ENCODE data around the gene PBX1. TPM values are rescaled to one million over a fixed set of nuclear protein-coding genes. Genes with fewer than 3 reads are reported as not detected.
A peak's percentile ranks its signal among the peaks of the same experiment; 100 is the strongest.

PBX1 gene
- total and polyA plus RNA-seq, 2 of the 4 experiments (the other 2 are of a cell fraction), result 13.9 to 17.9 TPM

- H3K36me3 ChIP-seq (ENCODE audit: control insufficient read depth, insufficient read depth, low read length), result peaks cover 2% of the 10 kb centered on the region; the same call in 1 of the 2 replicates
- no peak overlapping the region for H2BK120ac ChIP-seq (ENCODE audit: low read depth, low read length)
- no CpG with 5 or more reads among the region's 6 CpGs for WGBS, 2 experiments (ENCODE audit: extremely low coverage in 2 of 2, insufficient read length in 1 of 2)
- no peaks in the 10 kb centered on the region for H3K27me3 ChIP-seq (ENCODE audit: control insufficient read depth, insufficient read depth, low read length)
- H3K23ac ChIP-seq (ENCODE audit: low read depth, low read length), result no peak overlapping the region
- DNase-seq, result no peak
- H4K20me1 ChIP-seq (ENCODE audit: insufficient read depth, low read length), result no peaks in the 10 kb centered on the region
- H4K5ac ChIP-seq (ENCODE audit: low read depth, low read length), result no peak overlapping the region
- peaks cover 23% of the 10 kb centered on the region for H3K4me1 ChIP-seq (ENCODE audit: control insufficient read depth, insufficient read depth, low read length)
- no peak overlapping the region for H3K4me2 ChIP-seq (ENCODE audit: low read depth, low read length)
- H3K79me1 ChIP-seq (ENCODE audit: low read depth in 1 of 2, low read length in 2 of 2), result peaks cover 7 to 24% of the 10 kb centered on the region in 2 experiments; a peak in 2 of 4 replicates
- H2BK20ac ChIP-seq (ENCODE audit: low read depth, low read length), result no peak overlapping the region
- no peak overlapping the region for H3K18ac ChIP-seq (ENCODE audit: low read depth, low read length)
- no peak for TF ChIP-seq CTCF (conservative IDR thresholded peaks at IDR 0.05; ENCODE audit: low read depth, low read length)
- TF ChIP-seq MAFK (IDR thresholded peaks at IDR 0.05; ENCODE audit: low read depth, low read length), result peak; percentile 33; the same call in 1 of the 2 replicates
- no peak overlapping the region for H4K91ac ChIP-seq (ENCODE audit: insufficient read depth, low read depth, low read length)
- no peak overlapping the region for H2BK5ac ChIP-seq (ENCODE audit: low read depth, low read length, poor library complexity, severe bottlenecking)
- ATAC-seq (ENCODE audit: low read depth), result no peak
- no peak overlapping the region for H3K27ac ChIP-seq (ENCODE audit: insufficient read depth, low read length)
- dilution Hi-C loops (cut with HindIII; ENCODE audit: low sequenced_read_pairs, unreplicated experiment), result no loop called here
- 0 out of 3 replicates have a peak overlapping the region, but pooled peaks have one; percentile 95 for H2BK15ac ChIP-seq (ENCODE audit: low read depth, low read length)
- no TSS peak for BruUV-seq (replicated peaks)
- POLR2A ChIA-PET (ENCODE audit: unreplicated experiment), result no interaction called here
- H2AK9ac ChIP-seq (replicated peaks; ENCODE audit: low read depth, low read length, poor library complexity), result no peak overlapping the region
- H3K9me1 ChIP-seq (ENCODE audit: insufficient read depth, low read length), result peaks cover 8% of the 10 kb centered on the region; the same call in 1 of the 2 replicates
- no peak overlapping the region for H3K56ac ChIP-seq (ENCODE audit: extremely low read depth, insufficient read depth, low read length)
- H2AFZ ChIP-seq (replicated peaks; ENCODE audit: low read length, poor library complexity), result no peak overlapping the region
- H2AK5ac ChIP-seq (ENCODE audit: low read depth, low read length), result no peak overlapping the region; the same call in 1 of the 2 replicates
- no peak overlapping the region for H3K4ac ChIP-seq (ENCODE audit: low read depth, low read length)
- H3K9me3 ChIP-seq (ENCODE audit: control insufficient read depth, insufficient read depth, low read length), result no peaks in the 10 kb centered on the region
- in situ Hi-C loops (cut with MboI; ENCODE audit: low sequenced_read_pairs), result loop anchor here (10.0 kb wide), 2 partner anchors 170 to 220 kb away; no protein-coding TSS in a partner anchor
- H4K8ac ChIP-seq (ENCODE audit: low read depth in 2 of 2, low read length in 2 of 2), result no peak overlapping the region
- H3K9ac ChIP-seq (ENCODE audit: low read depth, low read length), result no peak overlapping the region
- intact Hi-C loops (cut with micrococcal nuclease), result loop anchor here (5.0 kb wide), 4 partner anchors 168 to 1373 kb away; no protein-coding TSS in a partner anchor
- H3K4me3 ChIP-seq (ENCODE audit: insufficient read depth, low read depth, low read length), result no peak overlapping the region
- CTCF ChIA-PET, result no interaction called here
- H3K14ac ChIP-seq (replicated peaks; ENCODE audit: low read depth, low read length), result no peak overlapping the region
Observed at GRCh38 chr1:164784960-164785359, 226.0 kb downstream of the PBX1 start.
